Neuronal stem cell (in vitro differentiated cells): Measurements from ENCODE around the gene FKBP1A.

Source experiments
- DNase-seq: peaks from one replicate; pipeline ENCODE4 v3.0.0-alpha.2; 2013; ENCODE audit warnings: low spot score
- H2AFZ ChIP-seq: one replicate; pipeline ENCODE4 v1.6.1; 2013; ENCODE audit warnings: mild to moderate bottlenecking, low read length, inconsistent platforms
- H2AK5ac ChIP-seq: 2 replicates; pipeline ENCODE4 v1.6.1; 2013; ENCODE audit warnings: low read depth, mild to moderate bottlenecking, inconsistent platforms, low read length, moderate library complexity, mixed read lengths
- H2BK120ac ChIP-seq: 2 replicates; pipeline ENCODE4 v1.6.1; 2013; ENCODE audit warnings: low read depth, mild to moderate bottlenecking, inconsistent platforms, low read length, moderate library complexity, mixed read lengths
- H2BK12ac ChIP-seq: one replicate; pipeline ENCODE4 v1.6.1; 2013; ENCODE audit warnings: low read length, inconsistent platforms
- H2BK15ac ChIP-seq: 2 replicates; pipeline ENCODE4 v1.6.1; 2013; ENCODE audit warnings: mild to moderate bottlenecking, low read length, inconsistent platforms, mixed read lengths
- H2BK5ac ChIP-seq: one replicate; pipeline ENCODE4 v1.6.1; 2013; ENCODE audit warnings: inconsistent platforms, mild to moderate bottlenecking, low read length, moderate library complexity
- H3K14ac ChIP-seq: one replicate; pipeline ENCODE4 v1.6.1; 2013; ENCODE audit warnings: low read length, inconsistent platforms
- H3K18ac ChIP-seq: 2 replicates; pipeline ENCODE4 v1.6.1; 2013; ENCODE audit warnings: low read length, inconsistent platforms
- H3K23ac ChIP-seq: 2 replicates; pipeline ENCODE4 v1.6.1; 2013; ENCODE audit warnings: low read depth, mild to moderate bottlenecking, mixed read lengths, low read length, inconsistent platforms; ENCODE audit not compliant: poor library complexity
- H3K27ac ChIP-seq: replicated peaks from 3 replicates; pipeline ENCODE4 v1.5.1; 2013; ENCODE audit warnings: low read length, inconsistent platforms
- H3K27me3 ChIP-seq, 3 experiments: 2 replicates each; pipeline ENCODE4 v1.6.1; 2013; ENCODE audit warnings: low read length in 3 of 3, mild to moderate bottlenecking in 2 of 3, inconsistent platforms in 1 of 3, low read depth in 1 of 3, mixed read lengths in 1 of 3, moderate library complexity in 1 of 3; ENCODE audit not compliant: control insufficient read depth in 3 of 3, insufficient read depth in 3 of 3
- H3K36me3 ChIP-seq, 2 donors: replicated peaks in 1 of 2; 2 replicates each; pipeline ENCODE4 v1.6.1; 2013; ENCODE audit warnings: low read length in 2 of 2; ENCODE audit not compliant: control insufficient read depth in 2 of 2, insufficient read depth in 2 of 2
- H3K4ac ChIP-seq: 2 replicates; pipeline ENCODE4 v1.6.1; 2013; ENCODE audit warnings: inconsistent platforms, mild to moderate bottlenecking, low read length, moderate library complexity
- H3K4me1 ChIP-seq, 2 donors: 1 replicate in 1 of 2; 2 replicates in 1 of 2; pipeline ENCODE4 v1.6.1; 2013; ENCODE audit warnings: low read length in 2 of 2, low read depth in 1 of 2; ENCODE audit not compliant: control insufficient read depth in 2 of 2, insufficient read depth in 1 of 2
- H3K4me2 ChIP-seq: one replicate; pipeline ENCODE4 v1.6.1; 2013; ENCODE audit warnings: mild to moderate bottlenecking, low read length, inconsistent platforms; ENCODE audit not compliant: insufficient read depth, poor library complexity, severe bottlenecking
- H3K4me3 ChIP-seq, 2 donors: 2 replicates each; pipeline ENCODE4 v1.5.1; 2013; ENCODE audit warnings: low read length in 2 of 2, mild to moderate bottlenecking in 2 of 2, inconsistent platforms in 1 of 2, moderate library complexity in 1 of 2
- H3K79me1 ChIP-seq: one replicate; pipeline ENCODE4 v1.6.1; 2013; ENCODE audit warnings: low read depth, mild to moderate bottlenecking, inconsistent platforms, low read length, moderate library complexity
- H3K9ac ChIP-seq: one replicate; pipeline ENCODE4 v1.6.1; 2013; ENCODE audit warnings: mild to moderate bottlenecking, low read depth, low read length, inconsistent platforms; ENCODE audit not compliant: poor library complexity
- H3K9me3 ChIP-seq, 2 donors: replicated peaks in 1 of 2; 2 replicates each; pipeline versions ENCODE3 to v1.6.1; 2013; ENCODE audit warnings: low read length in 2 of 2, mild to moderate bottlenecking in 2 of 2, inconsistent platforms in 1 of 2, low read depth in 1 of 2, mixed read lengths in 1 of 2, moderate library complexity in 1 of 2; ENCODE audit not compliant: control insufficient read depth in 2 of 2, insufficient read depth in 1 of 2
- H4K8ac ChIP-seq: one replicate; pipeline ENCODE4 v1.6.1; 2013; ENCODE audit warnings: low read depth, mild to moderate bottlenecking, inconsistent platforms, low read length, moderate library complexity
- H4K91ac ChIP-seq: one replicate; pipeline ENCODE4 v1.6.1; 2013; ENCODE audit warnings: low read length, low read depth, mild to moderate bottlenecking, inconsistent platforms; ENCODE audit not compliant: poor library complexity
- WGBS, 2 donors: extraction: QIAGEN DNeasy Blood & Tissue Kit; methylation state at CpG; one replicate each; pipeline ENCODE4 v1.1.7; 2013; ENCODE audit warnings: missing lambda C conversion rate in 2 of 2, mixed read lengths in 1 of 2; ENCODE audit not compliant: insufficient read length in 2 of 2, insufficient replicate concordance in 1 of 2; ENCODE audit errors: extremely low coverage in 2 of 2; 5-methylcytosine and 5-hydroxymethylcytosine counted together

Gene FKBP1A

GRCh38 chr20:1423206-1423605 lies 30.4 kb upstream of the FKBP1A start:
- Histone ChIP-seq H3K27ac (no peak overlapping the region), H3K36me3 (no peaks in the 10 kb centered on the region), H3K9ac (no peak overlapping the region), H3K9me3 (peaks cover 3 to 5% of the 10 kb centered on the region in 2 donors), H2BK5ac (no peak overlapping the region), H4K8ac (no peak overlapping the region), H3K79me1 (no peaks in the 10 kb centered on the region), H3K14ac (no peak overlapping the region), H2AK5ac (no peak overlapping the region), H3K23ac (no peak overlapping the region), H2BK120ac (no peak overlapping the region), H3K27me3 (no peaks in the 10 kb centered on the region), H2BK15ac (no peak overlapping the region), H3K4me1 (peaks cover 8 to 29% of the 10 kb centered on the region in 2 donors), H4K91ac (no peak overlapping the region), H3K4me3 (no peak overlapping the region), H2AFZ (peak overlapping the region; percentile 85), H2BK12ac (no peak overlapping the region), H3K4ac (no peak overlapping the region), H3K4me2 (no peak overlapping the region), H3K18ac (no peak overlapping the region)
- no CpG with 5 or more reads among the region's 6 CpGs for WGBS, 2 donors
- no peak for DNase-seq

- H3K36me3 ChIP-seq, result no peaks in the 10 kb centered on the region
- H2AK5ac ChIP-seq, result no peak overlapping the region
- H3K14ac ChIP-seq, result no peak overlapping the region
- no peak overlapping the region for H3K4me2 ChIP-seq
- no peak overlapping the region for H2AFZ ChIP-seq
- H3K79me1 ChIP-seq, result no peaks in the 10 kb centered on the region
- H3K4me1 ChIP-seq, result peaks cover 6 to 26% of the 10 kb centered on the region in 2 donors
- no peak overlapping the region for H3K4me3 ChIP-seq
- no peak overlapping the region for H2BK15ac ChIP-seq
- no peak overlapping the region for H3K23ac ChIP-seq
- H3K9me3 ChIP-seq, result peaks cover 3 to 5% of the 10 kb centered on the region in 2 donors
- no peak overlapping the region for H3K9ac ChIP-seq
- no peak overlapping the region for H2BK12ac ChIP-seq
- no peak overlapping the region for H3K4ac ChIP-seq
- H3K27ac ChIP-seq, result no peak overlapping the region
- H4K91ac ChIP-seq, result no peak overlapping the region
- H2BK5ac ChIP-seq, result no peak overlapping the region
- H4K8ac ChIP-seq, result no peak overlapping the region
- no peak overlapping the region for H3K18ac ChIP-seq
- no peaks in the 10 kb centered on the region for H3K27me3 ChIP-seq
- no CpG with 5 or more reads among the region's 3 CpGs for WGBS, 2 donors
- DNase-seq, result no peak
- H2BK120ac ChIP-seq, result no peak overlapping the region
These were observed 29.9 kb upstream of the FKBP1A start for GRCh38 chr20:1422753-1423152.

- no peak for DNase-seq
- Histone ChIP-seq H3K4me3 (no peak overlapping the region), H4K8ac (no peak overlapping the region), H2BK15ac (no peak overlapping the region), H3K4me1 (peaks cover 0 to 17% of the 10 kb centered on the region in 2 donors), H3K23ac (no peak overlapping the region), H3K27ac (no peak overlapping the region), H3K27me3 (no peaks in the 10 kb centered on the region), H2BK12ac (no peak overlapping the region), H2BK120ac (no peak overlapping the region), H3K4ac (no peak overlapping the region), H4K91ac (no peak overlapping the region), H3K9ac (no peak overlapping the region), H2AFZ (no peak overlapping the region), H2BK5ac (no peak overlapping the region), H3K4me2 (no peak overlapping the region), H3K9me3 (peaks cover 3 to 5% of the 10 kb centered on the region in 2 donors), H3K36me3 (no peaks in the 10 kb centered on the region), H2AK5ac (no peak overlapping the region), H3K14ac (no peak overlapping the region), H3K18ac (no peak overlapping the region), H3K79me1 (no peaks in the 10 kb centered on the region)
- no CpG with 5 or more reads among the region's 4 CpGs for WGBS, 2 donors
These were observed 27.2 kb upstream of the FKBP1A start for GRCh38 chr20:1420066-1420465.

GRCh38 chr20:1418350-1418749 lies 25.5 kb upstream of the FKBP1A start:
- Histone ChIP-seq H3K4me2 (no peak overlapping the region), H3K36me3 (no peaks in the 10 kb centered on the region), H4K91ac (no peak overlapping the region), H3K27ac (no peak overlapping the region), H4K8ac (no peak overlapping the region), H3K4me3 (peak overlapping the region in 1 of 2 donors; percentile 2), H3K79me1 (no peaks in the 10 kb centered on the region), H2BK15ac (no peak overlapping the region), H2AFZ (peak overlapping the region; percentile 76), H3K18ac (no peak overlapping the region), H2AK5ac (no peak overlapping the region), H3K4ac (no peak overlapping the region), H2BK120ac (no peak overlapping the region), H2BK12ac (no peak overlapping the region), H3K23ac (no peak overlapping the region), H3K9ac (no peak overlapping the region), H2BK5ac (no peak overlapping the region), H3K4me1 (peaks cover 0 to 8% of the 10 kb centered on the region in 2 donors), H3K27me3 (no peaks in the 10 kb centered on the region), H3K9me3 (peaks cover 3 to 5% of the 10 kb centered on the region in 2 donors), H3K14ac (no peak overlapping the region)
- WGBS, 2 donors, result no CpG with 5 or more reads among the region's 3 CpGs
- DNase-seq, result no peak
